Tibial nerve (tissue), 4 donors: Measurements from ENCODE around the gene COL8A1. TPM values are rescaled to one million over a fixed set of nuclear protein-coding genes. Genes with fewer than 3 reads are reported as not detected.

Experiments
- DNase-seq, 2 donors: peaks; one replicate each; pipeline ENCODE4 v3.0.0-alpha.2; 2019; ENCODE audit warnings: low spot score in 2 of 2
- H3K27ac ChIP-seq, 4 donors: fragments of 200-600 bp; sonication (generic) in 3 of 4; one replicate each; pipeline ENCODE4 v1.5.1; 2017 to 2019; ENCODE audit warnings: mild to moderate bottlenecking in 1 of 4
- H3K27me3 ChIP-seq, 2 donors: fragments of 200-600 bp; sonication (generic) in 1 of 2; one replicate each; pipeline versions ENCODE4 v1.5.1 to v1.6.0; 2017 to 2019
- H3K36me3 ChIP-seq, 3 donors: fragments of 200-600 bp; sonication (generic); one replicate each; pipeline ENCODE4 v1.5.1; 2018 to 2019
- H3K4me1 ChIP-seq, 4 donors: fragments of 200-600 bp; sonication (generic) in 3 of 4; one replicate each; pipeline ENCODE4 v1.5.1; 2017 to 2019
- H3K4me3 ChIP-seq, 4 donors: fragments of 200-600 bp; sonication (generic) in 3 of 4; one replicate each; pipeline ENCODE4 v1.5.1; 2017 to 2019; ENCODE audit warnings: mild to moderate bottlenecking in 1 of 4, moderate library complexity in 1 of 4
- H3K9me3 ChIP-seq, 4 donors: fragments of 200-600 bp; sonication (generic) in 3 of 4; one replicate each; pipeline ENCODE4 v1.5.1; 2017 to 2019
- EP300 ChIP-seq, 2 donors: sonication (generic); formaldehyde crosslinking; IDR thresholded peaks; one replicate each; pipeline ENCODE4 v1.6.1; 2017; ENCODE audit warnings: antibody characterized with exemption in 2 of 2, mild to moderate bottlenecking in 1 of 2
- POLR2A ChIP-seq, 2 donors: fragments of 450-650 bp; IDR thresholded peaks; one replicate each; pipeline ENCODE4 v1.6.1; 2017; ENCODE audit warnings: antibody characterized with exemption in 2 of 2, mild to moderate bottlenecking in 2 of 2, moderate library complexity in 2 of 2
- WGBS, 2 donors: methylation state at CpG; one replicate each; pipeline ENCODE4 v1.1.5; 2018; 5-methylcytosine and 5-hydroxymethylcytosine counted together
- total RNA-seq, 4 donors: library from RNA; depleted of rRNA; stranded (reverse); fragments of >200 nt; gene quantifications; one replicate each; pipeline ENCODE4 v1.1.0, GENCODE V29; 2016
- TF ChIP-seq, protein P1 (sequence below), 5 experiments: fragments of 200-600 bp in 3 of 5; fragments of 450-650 bp in 2 of 5; sonication (generic) in 3 of 5; IDR thresholded peaks; one replicate each; pipeline ENCODE4 v1.5.1; 2016 to 2019; ENCODE audit warnings: antibody characterized with exemption in 5 of 5, mild to moderate bottlenecking in 3 of 5, moderate library complexity in 2 of 5

COL8A1 gene
- total RNA-seq, 4 donors from 2014 or later = 144 to 217 (median 177) TPM

DNA sequence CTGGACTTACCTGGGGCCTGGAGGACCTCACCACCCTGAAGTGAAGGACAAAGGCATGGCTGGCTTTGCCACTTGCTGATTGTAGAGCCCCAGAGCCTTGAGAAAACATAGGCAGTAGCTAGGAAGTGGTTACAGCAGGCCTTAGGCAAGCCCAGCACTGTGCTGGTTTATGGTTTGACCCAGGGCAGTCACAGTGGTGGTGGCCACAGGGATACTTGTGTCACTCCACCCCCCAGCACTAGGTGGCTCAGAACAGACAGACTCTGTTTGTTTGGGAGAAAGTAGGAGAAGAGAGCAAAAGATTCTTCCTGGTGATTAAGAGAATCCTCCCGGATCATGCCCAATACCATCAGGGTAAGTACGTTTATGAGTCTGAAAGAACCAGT, 13.2 kb upstream of the COL8A1 start:
- no peaks in the 10 kb centered on the region for H3K9me3 ChIP-seq
- no peak overlapping the region for H3K4me3 ChIP-seq
- no peak for TF ChIP-seq EP300 (IDR thresholded peaks at IDR 0.05)
- no peak for TF ChIP-seq POLR2A (IDR thresholded peaks at IDR 0.05)
- TF ChIP-seq, protein P1, sequence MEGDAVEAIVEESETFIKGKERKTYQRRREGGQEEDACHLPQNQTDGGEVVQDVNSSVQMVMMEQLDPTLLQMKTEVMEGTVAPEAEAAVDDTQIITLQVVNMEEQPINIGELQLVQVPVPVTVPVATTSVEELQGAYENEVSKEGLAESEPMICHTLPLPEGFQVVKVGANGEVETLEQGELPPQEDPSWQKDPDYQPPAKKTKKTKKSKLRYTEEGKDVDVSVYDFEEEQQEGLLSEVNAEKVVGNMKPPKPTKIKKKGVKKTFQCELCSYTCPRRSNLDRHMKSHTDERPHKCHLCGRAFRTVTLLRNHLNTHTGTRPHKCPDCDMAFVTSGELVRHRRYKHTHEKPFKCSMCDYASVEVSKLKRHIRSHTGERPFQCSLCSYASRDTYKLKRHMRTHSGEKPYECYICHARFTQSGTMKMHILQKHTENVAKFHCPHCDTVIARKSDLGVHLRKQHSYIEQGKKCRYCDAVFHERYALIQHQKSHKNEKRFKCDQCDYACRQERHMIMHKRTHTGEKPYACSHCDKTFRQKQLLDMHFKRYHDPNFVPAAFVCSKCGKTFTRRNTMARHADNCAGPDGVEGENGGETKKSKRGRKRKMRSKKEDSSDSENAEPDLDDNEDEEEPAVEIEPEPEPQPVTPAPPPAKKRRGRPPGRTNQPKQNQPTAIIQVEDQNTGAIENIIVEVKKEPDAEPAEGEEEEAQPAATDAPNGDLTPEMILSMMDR (IDR thresholded peaks at IDR 0.05) = no peak
- H3K27me3 ChIP-seq = no peaks in the 10 kb centered on the region
- H3K36me3 ChIP-seq = no peaks in the 10 kb centered on the region
- no peak for DNase-seq
- H3K27ac ChIP-seq = no peak overlapping the region
- 85 to 88% methylated on average over 2 of the region's 2 CpGs for whole genome bisulfite sequencing, 2 donors
- peaks cover 0 to 3% (median 0%) of the 10 kb centered on the region in 4 donors for H3K4me1 ChIP-seq

DNA sequence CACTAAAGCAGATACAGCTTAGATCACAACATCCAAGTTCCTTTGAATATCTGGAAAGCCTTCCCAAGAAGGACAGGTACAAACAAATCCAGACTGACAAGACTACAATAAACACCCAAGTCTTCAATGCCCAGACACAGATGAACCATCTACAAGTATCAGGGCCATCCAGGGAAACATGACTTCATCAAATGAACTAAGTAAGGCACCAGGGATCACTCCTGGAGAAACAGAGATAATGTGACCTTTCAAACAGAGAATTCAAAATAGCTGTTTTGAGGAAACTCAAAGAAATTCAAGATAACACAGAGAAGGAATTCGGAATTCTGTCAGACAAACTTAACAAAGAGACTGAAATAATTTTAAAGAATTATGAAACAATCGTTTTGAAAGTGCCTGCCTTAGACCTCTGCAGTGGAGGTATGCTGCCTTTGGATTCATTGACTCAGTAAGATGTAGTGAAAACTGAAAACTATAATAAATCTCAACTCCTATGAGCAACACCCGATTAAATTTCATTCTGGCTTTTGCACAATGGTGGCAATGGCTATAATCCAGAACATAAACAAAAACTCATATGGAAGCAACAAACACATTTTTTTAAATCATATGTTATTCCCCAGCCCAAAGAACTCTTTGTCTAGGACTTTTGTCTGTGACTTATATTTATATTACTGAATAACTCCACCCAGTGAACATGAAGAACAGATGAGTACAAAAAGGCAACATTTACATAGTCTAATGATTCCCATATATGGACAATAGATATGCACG, 12.6 kb upstream of the COL8A1 start:
- DNase-seq = no peak
- TF ChIP-seq, protein P1 (IDR thresholded peaks at IDR 0.05) = no peak
- WGBS, 2 donors = 56 to 61% methylated on average over 4 of the region's 4 CpGs
- no peaks in the 10 kb centered on the region for H3K36me3 ChIP-seq
- no peaks in the 10 kb centered on the region for H3K27me3 ChIP-seq
- H3K4me1 ChIP-seq = peaks cover 0 to 3% (median 0%) of the 10 kb centered on the region in 4 donors
- no peaks in the 10 kb centered on the region for H3K9me3 ChIP-seq
- H3K4me3 ChIP-seq = no peak overlapping the region
- H3K27ac ChIP-seq = no peak overlapping the region

DNA sequence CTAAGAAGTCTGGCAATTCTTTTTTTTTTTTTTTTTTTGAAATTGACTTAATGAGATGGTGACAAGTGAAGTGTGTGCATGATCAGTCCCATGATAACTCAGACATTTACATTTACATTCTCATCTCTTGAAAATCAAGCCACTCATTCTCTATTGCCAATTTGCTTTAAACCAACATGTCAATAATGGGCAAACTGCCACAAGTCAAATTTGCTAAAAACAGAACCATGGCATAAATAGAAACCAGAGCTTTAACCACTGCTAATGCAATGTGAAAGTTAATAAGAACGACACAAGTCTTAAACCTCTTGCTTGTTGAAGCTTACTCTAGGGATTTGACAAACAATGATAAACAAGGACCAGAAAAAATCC, 12.0 kb upstream of the COL8A1 start:
- H3K4me1 ChIP-seq = no peaks in the 10 kb centered on the region
- H3K27ac ChIP-seq = no peak overlapping the region
- H3K36me3 ChIP-seq = no peaks in the 10 kb centered on the region
- H3K9me3 ChIP-seq = no peaks in the 10 kb centered on the region
- H3K27me3 ChIP-seq = no peaks in the 10 kb centered on the region
- 65 to 71% methylated on average over 1 of the region's 1 CpG for WGBS, 2 donors
- no peak for TF ChIP-seq POLR2A (IDR thresholded peaks at IDR 0.05)
- TF ChIP-seq, protein P1 (IDR thresholded peaks at IDR 0.05) = no peak
- TF ChIP-seq EP300 (IDR thresholded peaks at IDR 0.05) = no peak
- no peak overlapping the region for H3K4me3 ChIP-seq
- DNase-seq = no peak

DNA sequence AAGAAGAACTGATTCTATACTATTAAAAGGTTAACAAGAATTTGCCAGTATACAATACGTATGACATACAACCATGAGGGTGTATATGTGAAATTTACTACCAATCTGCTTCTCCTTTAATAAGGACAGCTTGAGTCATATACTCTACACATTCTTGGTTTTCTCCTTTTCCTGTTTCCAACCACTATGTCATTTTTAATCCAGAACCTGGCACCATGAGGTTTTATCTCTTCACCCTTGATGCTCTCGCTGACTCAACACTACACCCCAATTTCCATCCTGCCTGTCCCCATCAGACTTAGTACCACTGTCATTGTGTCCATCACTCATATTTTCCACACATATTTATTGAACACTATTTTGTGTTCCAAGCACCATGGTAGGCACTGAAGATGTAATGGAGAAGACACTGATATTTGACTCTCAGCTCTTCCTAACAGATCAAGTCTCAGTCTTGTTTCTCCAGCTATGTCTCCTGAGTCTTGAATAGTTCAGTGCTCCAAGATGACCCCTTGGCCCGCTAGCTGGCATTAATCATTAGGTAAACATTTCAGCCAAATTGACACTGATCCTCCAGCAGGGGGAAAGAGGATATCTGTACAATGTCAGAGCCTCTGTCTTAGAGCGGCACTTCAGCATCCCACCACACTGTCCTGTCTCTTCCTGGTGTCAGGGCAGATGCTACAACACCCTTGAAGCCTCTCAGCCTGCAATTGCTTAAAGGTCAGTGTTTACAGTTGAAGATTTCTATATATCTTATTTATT, 11.2 kb upstream of the COL8A1 start:
- H3K27me3 ChIP-seq = no peaks in the 10 kb centered on the region
- DNase-seq = no peak
- 69 to 70% methylated on average over 4 of the region's 4 CpGs for WGBS, 2 donors
- no peak for TF ChIP-seq POLR2A (IDR thresholded peaks at IDR 0.05)
- no peaks in the 10 kb centered on the region for H3K9me3 ChIP-seq
- H3K27ac ChIP-seq = no peak overlapping the region
- H3K36me3 ChIP-seq = no peaks in the 10 kb centered on the region
- no peaks in the 10 kb centered on the region for H3K4me1 ChIP-seq
- H3K4me3 ChIP-seq = no peak overlapping the region

DNA sequence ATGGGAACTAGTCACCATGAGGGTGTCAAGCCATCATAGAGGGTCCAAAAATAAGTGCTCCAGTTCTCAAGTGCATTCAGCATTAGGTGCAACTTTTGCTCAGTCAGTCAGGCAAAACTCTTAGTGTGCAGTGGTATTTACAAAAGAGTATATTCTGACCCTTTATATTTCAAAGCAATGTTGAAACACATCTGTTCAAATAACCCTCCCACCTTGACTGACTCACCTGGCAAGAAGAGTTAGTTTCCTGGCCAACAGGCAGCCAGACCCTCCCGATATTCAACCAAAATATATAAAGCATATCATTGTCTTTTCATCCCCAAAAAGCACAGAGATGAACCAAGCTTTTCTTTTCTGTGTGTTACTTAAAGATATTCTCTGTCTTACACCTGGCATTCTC, 7.6 kb upstream of the COL8A1 start:
- no peak overlapping the region for H3K27ac ChIP-seq
- no peak overlapping the region for H3K4me3 ChIP-seq
- H3K36me3 ChIP-seq = no peaks in the 10 kb centered on the region
- no peak for DNase-seq
- WGBS, 2 donors = 67 to 83% methylated on average over 1 of the region's 1 CpG
- no peaks in the 10 kb centered on the region for H3K9me3 ChIP-seq
- H3K27me3 ChIP-seq = no peaks in the 10 kb centered on the region
- TF ChIP-seq, protein P1 (IDR thresholded peaks at IDR 0.05) = no peak
- no peak for TF ChIP-seq EP300 (IDR thresholded peaks at IDR 0.05)
- H3K4me1 ChIP-seq = no peaks in the 10 kb centered on the region
